Smooth muscle cell (in vitro differentiated cells): ENCODE measurements around the gene SNTB2. TPM values are rescaled to one million over a fixed set of nuclear protein-coding genes. Genes with fewer than 3 reads are reported as not detected.

Experiments used
- DNase-seq: peaks from one replicate; lab custom pipeline; 2025; ENCODE audit not compliant: unreplicated experiment; lab: John Stamatoyannopoulos, UW
- H2AFZ ChIP-seq: fragments of 200-600 bp; sonication (generic); 2 replicates; pipeline ENCODE4 v1.6.0; 2016; ENCODE audit warnings: antibody characterized with exemption, low read depth, mild to moderate bottlenecking
- H3F3A ChIP-seq: fragments of 200-600 bp; sonication (generic); 2 replicates; pipeline ENCODE4 v1.6.0; 2017; ENCODE audit warnings: antibody characterized with exemption, low read depth
- H3K27ac ChIP-seq: fragments of 200-600 bp; sonication (generic); 2 replicates; pipeline ENCODE4 v1.5.1; 2016; ENCODE audit warnings: low read depth, mild to moderate bottlenecking
- H3K27me3 ChIP-seq: fragments of 200-600 bp; sonication (generic); 2 replicates; pipeline ENCODE4 v1.6.1; 2016; ENCODE audit warnings: low read depth, mild to moderate bottlenecking
- H3K36me3 ChIP-seq: fragments of 200-600 bp; sonication (generic); 2 replicates; pipeline ENCODE4 v1.5.1; 2016; ENCODE audit warnings: low read depth
- H3K4me1 ChIP-seq: fragments of 200-600 bp; sonication (generic); 2 replicates; pipeline ENCODE4 v1.5.1; 2016; ENCODE audit warnings: low read depth
- H3K4me2 ChIP-seq: fragments of 200-600 bp; sonication (generic); 2 replicates; pipeline ENCODE4 v1.6.0; 2016; ENCODE audit warnings: mild to moderate bottlenecking
- H3K4me3 ChIP-seq: fragments of 200-600 bp; sonication (generic); 2 replicates; pipeline ENCODE4 v1.5.1; 2016; ENCODE audit warnings: mild to moderate bottlenecking
- H3K79me2 ChIP-seq: fragments of 200-600 bp; sonication (generic); 2 replicates; pipeline ENCODE4 v1.6.0; 2016; ENCODE audit warnings: low read depth, mild to moderate bottlenecking
- H3K9ac ChIP-seq: fragments of 200-600 bp; sonication (generic); 2 replicates; pipeline ENCODE4 v1.6.0; 2016; ENCODE audit warnings: low read depth
- H3K9me3 ChIP-seq: fragments of 200-600 bp; sonication (generic); replicated peaks from 2 replicates; pipeline ENCODE4 v1.5.1; 2016; ENCODE audit warnings: low read depth
- H4K20me1 ChIP-seq: fragments of 200-600 bp; sonication (generic); 2 replicates; pipeline ENCODE4 v1.6.0; 2016; ENCODE audit warnings: low read depth
- WGBS: methylation state at CpG from one replicate; pipeline ENCODE4 v1.1.7; 2016; ENCODE audit warnings: low lambda C conversion rate; 5-methylcytosine and 5-hydroxymethylcytosine counted together
- polyA plus RNA-seq: library from polyadenylated mRNA; unstranded; fragments of >200 nt; fragmentation: Nextera tagmentation; extraction: Ambion mirVana; gene quantifications from 2 replicates; pipeline ENCODE4 v1.2.1, GENCODE V29; 2016
- total RNA-seq: library from RNA; depleted of rRNA; stranded (reverse); fragments of >200 nt; gene quantifications from 2 replicates; pipeline ENCODE4 v1.2.3, GENCODE V29; 2014
- TF ChIP-seq, protein P1 (sequence below): fragments of 200-600 bp; sonication (generic); IDR thresholded peaks from 2 replicates; pipeline ENCODE4 v1.5.1; 2017; ENCODE audit warnings: borderline replicate concordance, mild to moderate bottlenecking, antibody characterized with exemption; ENCODE audit not compliant: insufficient read depth, poor library complexity, severe bottlenecking

SNTB2 gene
- total and polyA plus RNA-seq, 2 experiments from 2014 or later, result 17.1 to 25.9 TPM

DNA sequence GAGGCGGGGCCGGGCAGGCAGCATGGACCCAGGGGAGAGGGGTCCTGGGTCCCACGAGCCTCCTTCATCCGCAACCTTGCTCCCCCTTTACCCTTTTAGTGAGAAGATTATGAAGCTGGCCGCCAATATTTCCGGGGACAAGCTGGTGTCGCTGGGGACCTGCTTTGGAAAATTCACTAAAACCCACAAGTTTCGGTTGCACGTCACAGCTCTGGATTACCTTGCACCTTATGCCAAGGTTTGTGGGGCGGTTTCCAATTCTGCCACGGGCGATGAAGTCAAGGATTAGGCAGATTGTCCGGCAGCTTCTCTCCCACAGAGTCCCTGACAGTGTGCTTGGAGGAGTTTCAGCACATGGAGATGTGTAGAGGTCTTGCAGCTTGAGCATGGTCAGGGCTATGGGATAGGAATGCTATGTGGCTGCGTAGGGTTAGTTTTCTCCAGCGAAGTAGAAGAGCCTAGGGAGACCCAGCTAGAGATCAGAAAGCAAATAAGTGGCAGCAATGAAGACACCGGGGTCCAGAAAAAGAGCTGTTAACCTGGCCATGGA is 153.2 kb downstream of the SNTB2 start:
- Histone ChIP-seq H2AFZ (peak overlapping the region; percentile 41), H3K27me3 (no peaks in the 10 kb centered on the region), H3K4me1 (peaks cover 17% of the 10 kb centered on the region), H3K4me3 (peak overlapping the region; percentile 83), H3K9me3 (no peaks in the 10 kb centered on the region), H3F3A (no peaks in the 10 kb centered on the region), H3K9ac (peak overlapping the region; percentile 69), H3K79me2 (peaks cover 33% of the 10 kb centered on the region), H3K27ac (peak overlapping the region; percentile 70), H4K20me1 (no peaks in the 10 kb centered on the region), H3K36me3 (no peaks in the 10 kb centered on the region), H3K4me2 (peak overlapping the region; percentile 90)
- TF ChIP-seq, protein P1, sequence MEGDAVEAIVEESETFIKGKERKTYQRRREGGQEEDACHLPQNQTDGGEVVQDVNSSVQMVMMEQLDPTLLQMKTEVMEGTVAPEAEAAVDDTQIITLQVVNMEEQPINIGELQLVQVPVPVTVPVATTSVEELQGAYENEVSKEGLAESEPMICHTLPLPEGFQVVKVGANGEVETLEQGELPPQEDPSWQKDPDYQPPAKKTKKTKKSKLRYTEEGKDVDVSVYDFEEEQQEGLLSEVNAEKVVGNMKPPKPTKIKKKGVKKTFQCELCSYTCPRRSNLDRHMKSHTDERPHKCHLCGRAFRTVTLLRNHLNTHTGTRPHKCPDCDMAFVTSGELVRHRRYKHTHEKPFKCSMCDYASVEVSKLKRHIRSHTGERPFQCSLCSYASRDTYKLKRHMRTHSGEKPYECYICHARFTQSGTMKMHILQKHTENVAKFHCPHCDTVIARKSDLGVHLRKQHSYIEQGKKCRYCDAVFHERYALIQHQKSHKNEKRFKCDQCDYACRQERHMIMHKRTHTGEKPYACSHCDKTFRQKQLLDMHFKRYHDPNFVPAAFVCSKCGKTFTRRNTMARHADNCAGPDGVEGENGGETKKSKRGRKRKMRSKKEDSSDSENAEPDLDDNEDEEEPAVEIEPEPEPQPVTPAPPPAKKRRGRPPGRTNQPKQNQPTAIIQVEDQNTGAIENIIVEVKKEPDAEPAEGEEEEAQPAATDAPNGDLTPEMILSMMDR, result no peak
- no peak for DNase-seq
- WGBS, result 9% methylated on average over 16 of the region's 16 CpGs

DNA sequence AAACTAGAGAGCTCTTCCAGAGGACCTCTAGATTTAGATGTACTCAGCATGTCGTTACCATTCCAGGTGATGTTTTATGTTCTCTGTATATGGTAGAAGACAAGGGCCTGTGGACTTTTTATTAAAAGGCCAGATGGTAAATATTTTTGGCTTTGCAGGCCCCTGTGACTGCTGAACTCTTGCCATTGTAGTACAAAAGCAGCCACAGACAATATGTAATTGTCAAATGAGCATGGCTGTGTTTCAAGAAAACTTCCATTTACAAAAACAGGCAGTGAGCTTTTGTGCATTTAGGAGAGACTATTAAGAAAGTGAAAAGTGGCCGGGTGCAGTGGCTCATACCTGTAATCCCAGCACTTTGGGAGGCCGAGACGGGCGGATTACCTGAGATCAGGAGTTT is 157.2 kb downstream of the SNTB2 start:
- no peak overlapping the region for H3K4me3 ChIP-seq
- H3K27ac ChIP-seq, result no peak overlapping the region
- H3K79me2 ChIP-seq, result peaks cover 21% of the 10 kb centered on the region
- H2AFZ ChIP-seq, result no peak overlapping the region
- no peaks in the 10 kb centered on the region for H3K9me3 ChIP-seq
- no peaks in the 10 kb centered on the region for H4K20me1 ChIP-seq
- peaks cover 9% of the 10 kb centered on the region for H3K4me1 ChIP-seq
- no peak overlapping the region for H3K4me2 ChIP-seq
- H3F3A ChIP-seq, result peaks cover 3% of the 10 kb centered on the region
- H3K36me3 ChIP-seq, result no peaks in the 10 kb centered on the region
- H3K9ac ChIP-seq, result no peak overlapping the region
- WGBS, result 100% methylated on average over 5 of the region's 5 CpGs
- DNase-seq, result no peak
- TF ChIP-seq, protein P1, result no peak
- H3K27me3 ChIP-seq, result no peaks in the 10 kb centered on the region

DNA sequence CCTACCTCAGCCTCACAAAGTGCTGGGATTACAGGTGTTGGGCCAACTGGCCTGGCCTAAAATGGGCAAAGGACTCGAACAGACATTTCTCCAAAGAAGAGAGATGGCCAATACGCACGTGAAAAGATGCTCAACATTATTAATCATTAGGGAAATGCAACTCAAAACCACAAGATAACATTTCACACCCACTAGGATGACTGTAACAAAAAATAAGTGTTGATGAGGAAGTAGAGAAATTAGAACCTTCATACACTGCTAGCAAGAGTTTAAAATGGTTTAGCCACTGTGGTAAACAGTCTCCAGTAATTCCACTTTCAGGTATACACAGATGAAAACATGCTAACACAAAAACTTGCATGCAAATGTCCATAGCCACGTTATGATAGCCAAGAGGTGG is 159.0 kb downstream of the SNTB2 start:
- no peak overlapping the region for H2AFZ ChIP-seq
- H3F3A ChIP-seq, result peaks cover 3% of the 10 kb centered on the region
- H3K4me2 ChIP-seq, result no peak overlapping the region
- peaks cover 2% of the 10 kb centered on the region for H3K4me1 ChIP-seq
- H3K9me3 ChIP-seq, result no peaks in the 10 kb centered on the region
- H3K36me3 ChIP-seq, result no peaks in the 10 kb centered on the region
- H3K9ac ChIP-seq, result no peak overlapping the region
- TF ChIP-seq, protein P1, result no peak
- peaks cover 11% of the 10 kb centered on the region for H3K79me2 ChIP-seq
- no peaks in the 10 kb centered on the region for H3K27me3 ChIP-seq
- WGBS, result 94% methylated on average over 4 of the region's 4 CpGs
- no peak for DNase-seq
- no peaks in the 10 kb centered on the region for H4K20me1 ChIP-seq
- H3K4me3 ChIP-seq, result no peak overlapping the region
- no peak overlapping the region for H3K27ac ChIP-seq

DNA sequence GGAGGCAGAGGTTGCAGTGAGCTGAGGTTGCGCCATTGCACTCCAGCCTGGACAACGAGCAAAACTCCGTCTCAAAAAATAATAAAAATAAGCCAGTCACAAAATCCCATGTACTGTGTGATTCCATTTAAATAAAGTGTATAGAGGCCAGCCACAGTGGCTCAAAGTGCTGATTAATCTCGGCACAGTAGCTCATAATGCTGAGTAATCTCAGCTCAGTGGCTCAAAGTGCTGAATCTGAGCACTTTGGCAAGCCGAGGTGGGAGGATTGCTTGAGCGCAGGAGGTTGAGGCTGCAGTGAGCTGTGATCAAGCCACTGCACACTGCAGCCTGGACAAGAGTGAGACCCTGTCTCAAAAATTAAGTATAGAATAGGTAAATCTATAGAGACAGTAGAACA is 159.7 kb downstream of the SNTB2 start:
- DNase-seq, result no peak
- no peak overlapping the region for H2AFZ ChIP-seq
- 94% methylated on average over 6 of the region's 6 CpGs for WGBS

More for the DNA sequence above, 159.7 kb downstream of the SNTB2 start:
- no peaks in the 10 kb centered on the region for H3K27me3 ChIP-seq
- H4K20me1 ChIP-seq, result no peaks in the 10 kb centered on the region
- H3F3A ChIP-seq, result peaks cover 3% of the 10 kb centered on the region
- no peak overlapping the region for H3K27ac ChIP-seq
- H3K36me3 ChIP-seq, result no peaks in the 10 kb centered on the region
- H3K79me2 ChIP-seq, result peaks cover 3% of the 10 kb centered on the region
- H3K9ac ChIP-seq, result no peak overlapping the region
- no peak overlapping the region for H3K4me2 ChIP-seq
- TF ChIP-seq, protein P1, result no peak
- no peaks in the 10 kb centered on the region for H3K4me1 ChIP-seq
- no peak overlapping the region for H3K4me3 ChIP-seq
- no peaks in the 10 kb centered on the region for H3K9me3 ChIP-seq
